PC-3 (cell line): ENCODE results near the gene MKI67. TPM values are rescaled to one million over a fixed set of nuclear protein-coding genes. Genes with fewer than 3 reads are reported as not detected.

Source experiments
- ATAC-seq: fragments of 200-7000 bp; cut with Tn5 transposase; 2 replicates; pipeline ENCODE4 v1.9.1; 2020; ENCODE audit warnings: mild to moderate bottlenecking, moderate library complexity
- BruUV-seq: library from RNA; stranded (reverse); fragments of 400-500 nt; replicated peaks from 2 replicates; lab custom pipeline; 2021; lab: Mats Ljungman, UMichigan
- CTCF ChIA-PET: fragments of 300-600 bp; sonication (Branson Sonifier 250); formaldehyde crosslinking; loops from one replicate; lab custom pipeline; 2022; ENCODE audit warnings: antibody characterized with exemption; lab: Charles Lee
- POLR2A ChIA-PET: fragments of 300-600 bp; sonication (Branson Sonifier 250); formaldehyde crosslinking; loops from one replicate; lab custom pipeline; 2022; ENCODE audit warnings: antibody characterized with exemption; ENCODE audit not compliant: unreplicated experiment; lab: Charles Lee
- DNase-seq: peaks from one replicate; pipeline ENCODE4 v3.0.0-alpha.2; 2015
- H2AFZ ChIP-seq: fragments of 300-600 bp; sonication (generic); 2 replicates; pipeline ENCODE4 v1.6.0; 2016; ENCODE audit warnings: antibody characterized with exemption, low read length
- H3F3A ChIP-seq: fragments of 300-600 bp; sonication (generic); one replicate; pipeline ENCODE4 v1.6.0; 2017; ENCODE audit warnings: antibody characterized with exemption, low read length, control low read depth, mild to moderate bottlenecking; ENCODE audit not compliant: unreplicated experiment
- H3K27ac ChIP-seq: fragments of 300-600 bp; sonication (generic); 2 replicates; pipeline ENCODE4 v1.5.1; 2016; ENCODE audit warnings: mild to moderate bottlenecking, low read length
- H3K27me3 ChIP-seq: fragments of 300-600 bp; sonication (generic); 2 replicates; pipeline ENCODE4 v1.6.1; 2016; ENCODE audit warnings: low read length, mixed read lengths
- H3K36me3 ChIP-seq: fragments of 300-600 bp; sonication (generic); 2 replicates; pipeline ENCODE4 v1.6.1; 2016; ENCODE audit warnings: low read depth, mixed run types, low read length, mixed read lengths
- H3K4me1 ChIP-seq: fragments of 300-600 bp; sonication (generic); 2 replicates; pipeline ENCODE4 v1.5.1; 2016; ENCODE audit warnings: low read length; ENCODE audit not compliant: insufficient read depth
- H3K4me2 ChIP-seq: fragments of 300-600 bp; sonication (generic); 2 replicates; pipeline ENCODE4 v1.6.0; 2016; ENCODE audit warnings: low read length
- H3K4me3 ChIP-seq: fragments of 300-600 bp; sonication (generic); 2 replicates; pipeline ENCODE4 v1.5.1; 2016; ENCODE audit warnings: mild to moderate bottlenecking, low read length, mixed read lengths
- H3K79me2 ChIP-seq: fragments of 300-600 bp; sonication (generic); 2 replicates; pipeline ENCODE4 v1.6.1; 2017; ENCODE audit warnings: low read length, mixed read lengths
- H3K9ac ChIP-seq: fragments of 300-600 bp; sonication (generic); 2 replicates; pipeline ENCODE4 v1.6.0; 2016; ENCODE audit warnings: mild to moderate bottlenecking, low read length
- H3K9me2 ChIP-seq: fragments of 300-600 bp; sonication (generic); replicated peaks from 2 replicates; pipeline ENCODE4 v1.6.1; 2016; ENCODE audit warnings: mixed run types, low read length, mixed read lengths
- H3K9me3 ChIP-seq: fragments of 300-600 bp; sonication (generic); 2 replicates; pipeline ENCODE4 v1.6.1; 2016; ENCODE audit warnings: low read length, mixed read lengths
- H4K20me1 ChIP-seq: fragments of 300-600 bp; sonication (generic); 2 replicates; pipeline ENCODE4 v1.6.1; 2016; ENCODE audit warnings: low read length, mixed read lengths
- EZH2 ChIP-seq: fragments of 300-600 bp; sonication (generic); IDR thresholded peaks from one replicate; pipeline ENCODE4 v1.6.1; 2017; ENCODE audit warnings: antibody characterized with exemption, mild to moderate bottlenecking, low read length; ENCODE audit not compliant: unreplicated experiment
- EZH2phosphoT487 ChIP-seq: fragments of 300-600 bp; sonication (generic); IDR thresholded peaks from 2 replicates; pipeline ENCODE4 v1.6.1; 2018; ENCODE audit warnings: mild to moderate bottlenecking, antibody characterized with exemption, low read length, borderline replicate concordance
- intact Hi-C: fragments of 100-400 bp; cut with micrococcal nuclease; formaldehyde crosslinking; loops from 2 replicates; pipeline ENCODE4 v1.9.0; 2023
- total RNA-seq: library from RNA; depleted of rRNA; stranded (reverse); fragments of >200 nt; gene quantifications from 2 replicates; pipeline ENCODE4 v1.2.3, GENCODE V29; 2014
- TF ChIP-seq, protein P1 (sequence below): fragments of 300-600 bp; sonication (generic); conservative IDR thresholded peaks from 2 replicates; pipeline ENCODE4 v1.5.1; 2017; ENCODE audit warnings: antibody characterized with exemption, low read depth, mild to moderate bottlenecking, low read length

Gene MKI67
- total RNA-seq, 1 experiment from 2014 or later = 66.0 TPM

- Histone ChIP-seq H4K20me1 (no peaks in the 10 kb centered on the region), H3K79me2 (no peaks in the 10 kb centered on the region), H3F3A (no peaks in the 10 kb centered on the region), H3K27me3 (peaks cover 23% of the 10 kb centered on the region), H3K4me3 (no peak overlapping the region), H3K9ac (no peak overlapping the region), H3K4me2 (no peak overlapping the region), H3K4me1 (0 out of 2 replicates have a peak, but pooled peaks cover 4% of the 10 kb centered on the region), H2AFZ (no peak overlapping the region), H3K9me2 (no peaks in the 10 kb centered on the region), H3K27ac (no peak overlapping the region), H3K9me3 (no peaks in the 10 kb centered on the region), H3K36me3 (no peaks in the 10 kb centered on the region)
- intact Hi-C loops = no loop called here
- TF ChIP-seq EZH2 (no peak), EZH2phosphoT487 (no peak)
- TF ChIP-seq, protein P1, sequence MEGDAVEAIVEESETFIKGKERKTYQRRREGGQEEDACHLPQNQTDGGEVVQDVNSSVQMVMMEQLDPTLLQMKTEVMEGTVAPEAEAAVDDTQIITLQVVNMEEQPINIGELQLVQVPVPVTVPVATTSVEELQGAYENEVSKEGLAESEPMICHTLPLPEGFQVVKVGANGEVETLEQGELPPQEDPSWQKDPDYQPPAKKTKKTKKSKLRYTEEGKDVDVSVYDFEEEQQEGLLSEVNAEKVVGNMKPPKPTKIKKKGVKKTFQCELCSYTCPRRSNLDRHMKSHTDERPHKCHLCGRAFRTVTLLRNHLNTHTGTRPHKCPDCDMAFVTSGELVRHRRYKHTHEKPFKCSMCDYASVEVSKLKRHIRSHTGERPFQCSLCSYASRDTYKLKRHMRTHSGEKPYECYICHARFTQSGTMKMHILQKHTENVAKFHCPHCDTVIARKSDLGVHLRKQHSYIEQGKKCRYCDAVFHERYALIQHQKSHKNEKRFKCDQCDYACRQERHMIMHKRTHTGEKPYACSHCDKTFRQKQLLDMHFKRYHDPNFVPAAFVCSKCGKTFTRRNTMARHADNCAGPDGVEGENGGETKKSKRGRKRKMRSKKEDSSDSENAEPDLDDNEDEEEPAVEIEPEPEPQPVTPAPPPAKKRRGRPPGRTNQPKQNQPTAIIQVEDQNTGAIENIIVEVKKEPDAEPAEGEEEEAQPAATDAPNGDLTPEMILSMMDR = no peak
- DNase-seq (no peak), ATAC-seq (no peak)
- POLR2A ChIA-PET = no interaction called here
- BruUV-seq = no TSS peak
- CTCF ChIA-PET = no interaction called here
Measured at GRCh38 chr10:128152741-128153580, 26.7 kb upstream of the MKI67 start.

- TF ChIP-seq EZH2phosphoT487 (no peak), EZH2 (no peak)
- TF ChIP-seq, protein P1 = no peak
- Histone ChIP-seq H2AFZ (no peak overlapping the region), H3K9me2 (no peaks in the 10 kb centered on the region), H4K20me1 (no peaks in the 10 kb centered on the region), H3K27ac (no peak overlapping the region), H3K4me2 (no peak overlapping the region), H3K9ac (no peak overlapping the region), H3K4me1 (0 out of 2 replicates have a peak, but pooled peaks cover 4% of the 10 kb centered on the region), H3K27me3 (peaks cover 4% of the 10 kb centered on the region; the same call in 1 of the 2 replicates), H3K79me2 (no peaks in the 10 kb centered on the region), H3K36me3 (no peaks in the 10 kb centered on the region), H3K9me3 (no peaks in the 10 kb centered on the region), H3K4me3 (no peak overlapping the region), H3F3A (no peaks in the 10 kb centered on the region)
- ATAC-seq (no peak), DNase-seq (no peak)
- ChIA-PET POLR2A (no interaction called here), CTCF (interaction anchor here (1.0 kb wide), 1 partner anchor 73 kb away, joined by 4 read pairs; no protein-coding TSS in a partner anchor)
- no TSS peak for BruUV-seq
- intact Hi-C loops = no loop called here
Measured at GRCh38 chr10:128151031-128151430, 24.8 kb upstream of the MKI67 start.

DNA sequence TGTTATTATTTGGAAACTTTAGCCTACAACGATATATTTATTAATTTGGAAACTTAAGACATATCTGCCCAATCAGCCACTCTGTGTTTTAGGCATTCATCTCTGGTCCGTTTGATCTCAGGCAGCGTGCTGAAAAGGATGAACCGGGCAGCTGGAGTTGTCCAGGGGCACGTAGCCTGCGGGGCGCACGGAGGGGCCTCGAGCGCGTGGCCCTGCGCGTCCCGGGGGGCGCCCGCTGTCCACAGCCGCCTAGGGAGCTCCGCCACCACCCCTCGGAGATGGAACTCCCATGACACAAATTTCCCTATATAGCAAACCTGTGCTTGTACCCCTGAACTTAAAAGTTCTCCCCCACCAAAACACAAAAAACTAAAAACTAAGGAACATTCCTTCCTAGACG lies 24.3 kb upstream of the MKI67 start:
- Histone ChIP-seq H3K27ac (no peak overlapping the region), H3K9me2 (no peaks in the 10 kb centered on the region), H3K4me1 (0 out of 2 replicates have a peak, but pooled peaks cover 4% of the 10 kb centered on the region), H3K4me2 (peak overlapping the region; percentile 87), H3K79me2 (no peaks in the 10 kb centered on the region), H3K9me3 (no peaks in the 10 kb centered on the region), H3K36me3 (no peaks in the 10 kb centered on the region), H4K20me1 (no peaks in the 10 kb centered on the region), H3K4me3 (peak overlapping the region; percentile 69), H3K9ac (no peak overlapping the region), H3K27me3 (no peaks in the 10 kb centered on the region), H3F3A (no peaks in the 10 kb centered on the region), H2AFZ (peak overlapping the region; percentile 93)
- no peak for TF ChIP-seq EZH2
- TF ChIP-seq EZH2phosphoT487 = no peak
- TF ChIP-seq, protein P1 = no peak
- ATAC-seq = no peak
- CTCF ChIA-PET = interaction anchor here (1.0 kb wide), 1 partner anchor 72 kb away, joined by 4 read pairs; no protein-coding TSS in a partner anchor
- intact Hi-C loops = loop anchor here (1.0 kb wide), 1 partner anchor 72 kb away; no protein-coding TSS in a partner anchor
- no TSS peak for BruUV-seq
- no peak for DNase-seq
- POLR2A ChIA-PET = no interaction called here
